Fibroblast of mammary gland (primary cell): ENCODE results near the gene SLC51B.

ENCODE experiments used
- DNase-seq: peaks from one replicate; pipeline ENCODE4 v3.0.0-alpha.2; 2010; ENCODE audit warnings: low read depth
- H3K4me3 ChIP-seq: 2 replicates; pipeline ENCODE4 v1.5.1; 2011; ENCODE audit warnings: low read depth, mild to moderate bottlenecking, low read length, moderate library complexity; ENCODE audit not compliant: control insufficient read depth
- CTCF ChIP-seq: conservative IDR thresholded peaks from 2 replicates; pipeline ENCODE4 v1.5.1; 2011; ENCODE audit warnings: low read depth, low read length, inconsistent platforms; ENCODE audit not compliant: control insufficient read depth, insufficient read depth

The SLC51B gene

GRCh38 chr15:65062061-65062460, 16.9 kb downstream of the SLC51B start:
- no peak for DNase-seq
- no peak overlapping the region for H3K4me3 ChIP-seq
- no peak for TF ChIP-seq CTCF

- no peak overlapping the region for H3K4me3 ChIP-seq
- no peak for DNase-seq
- TF ChIP-seq CTCF: no peak
Observed at GRCh38 chr15:65062726-65063125, 17.5 kb downstream of the SLC51B start.

GRCh38 chr15:65066001-65066634, 20.9 kb downstream of the SLC51B start:
- no peak overlapping the region for H3K4me3 ChIP-seq
- TF ChIP-seq CTCF: no peak
- DNase-seq: peak; percentile 50

- H3K4me3 ChIP-seq: no peak overlapping the region
Observed at GRCh38 chr15:65066635-65067316, 21.6 kb downstream of the SLC51B start.

GRCh38 chr15:65067317-65067644, 22.1 kb downstream of the SLC51B start:
- no peak for TF ChIP-seq CTCF
- peak overlapping the region; percentile 16 for H3K4me3 ChIP-seq
- no peak for DNase-seq

More at GRCh38 chr15:65066635-65067316, 21.6 kb downstream of the SLC51B start:
- no peak for DNase-seq
- TF ChIP-seq CTCF: no peak

- peak within 1 kb of the TSS; percentile 16 for H3K4me3 ChIP-seq
- no peak for DNase-seq
- TF ChIP-seq CTCF: no peak
Observed at GRCh38 chr15:65067645-65068402, 22.6 kb downstream of the SLC51B start, which contains the start of gene RASL12. TSS of gene RASL12 (minus strand) at chr15:65067991. CDS start at chr15:65067835, 156 bp downstream.
